Fibroblast of lung (primary cell): ENCODE measurements around the gene CREB3. TPM values are rescaled to one million over a fixed set of nuclear protein-coding genes. Genes with fewer than 3 reads are reported as not detected.

Experiments
- DNase-seq, 2 donors: peaks; one replicate each; pipeline versions ENCODE4 v3.0.0 to v3.0.0-alpha.2; 2010; ENCODE audit warnings: low read depth in 2 of 2
- H2AFZ ChIP-seq: 2 replicates; pipeline ENCODE4 v1.5.1; 2012; ENCODE audit warnings: low read length, control low read depth, inconsistent platforms
- H3K27ac ChIP-seq: 2 replicates; pipeline ENCODE4 v1.5.1; 2011; ENCODE audit warnings: low read length, control low read depth; ENCODE audit not compliant: insufficient read depth
- H3K27me3 ChIP-seq: 2 replicates; pipeline ENCODE4 v1.5.1; 2011; ENCODE audit warnings: mild to moderate bottlenecking, low read length; ENCODE audit not compliant: control insufficient read depth, insufficient read depth
- H3K36me3 ChIP-seq: 2 replicates; pipeline ENCODE4 v1.5.1; 2011; ENCODE audit warnings: low read length; ENCODE audit not compliant: control insufficient read depth, insufficient read depth
- H3K4me1 ChIP-seq: 2 replicates; pipeline ENCODE4 v1.5.1; 2011; ENCODE audit warnings: low read length; ENCODE audit not compliant: control insufficient read depth, insufficient read depth; ENCODE audit errors: extremely low read depth
- H3K4me2 ChIP-seq: 2 replicates; pipeline ENCODE4 v1.5.1; 2011; ENCODE audit warnings: low read length, control low read depth; ENCODE audit not compliant: insufficient read depth; ENCODE audit errors: extremely low read depth
- H3K4me3 ChIP-seq, 4 experiments: fragments of 200-600 bp in 1 of 4; sonication (generic) in 1 of 4; replicated peaks in 1 of 4; 2 replicates each; pipeline ENCODE4 v1.5.1; 2011 to 2016; ENCODE audit warnings: low read length in 4 of 4, low read depth in 3 of 4, mild to moderate bottlenecking in 3 of 4, control low read depth in 2 of 4, inconsistent platforms in 1 of 4, mixed read lengths in 1 of 4; ENCODE audit not compliant: insufficient read depth in 1 of 4; ENCODE audit errors: control extremely low read depth in 1 of 4
- H3K79me2 ChIP-seq: 2 replicates; pipeline ENCODE4 v1.5.1; 2012; ENCODE audit warnings: mild to moderate bottlenecking, low read length, inconsistent platforms; ENCODE audit not compliant: control insufficient read depth, insufficient read depth
- H3K9ac ChIP-seq: 2 replicates; pipeline ENCODE4 v1.5.1; 2011; ENCODE audit warnings: mild to moderate bottlenecking, low read length, control low read depth; ENCODE audit not compliant: insufficient read depth
- H3K9me3 ChIP-seq: 2 replicates; pipeline ENCODE4 v1.5.1; 2012; ENCODE audit warnings: low read depth, low read length; ENCODE audit not compliant: control insufficient read depth, insufficient read depth
- H4K20me1 ChIP-seq: 2 replicates; pipeline ENCODE4 v1.5.1; 2011; ENCODE audit warnings: low read length; ENCODE audit not compliant: control insufficient read depth, insufficient read depth; ENCODE audit errors: extremely low read depth
- CTCF ChIP-seq, 2 donors: IDR thresholded peaks in 1 of 2; conservative IDR thresholded peaks in 1 of 2; 1 replicate in 1 of 2; 2 replicates in 1 of 2; pipeline ENCODE4 v1.5.1; 2011 to 2012; ENCODE audit warnings: low read length in 2 of 2, control low read depth in 1 of 2, inconsistent platforms in 1 of 2, low read depth in 1 of 2, mild to moderate bottlenecking in 1 of 2
- EZH2 ChIP-seq: IDR thresholded peaks from 2 replicates; pipeline ENCODE4 v1.5.1; 2012; ENCODE audit warnings: low read length, control low read depth, mild to moderate bottlenecking; ENCODE audit errors: missing control alignments
- polyA plus RNA-seq, 2 donors: library from polyadenylated mRNA; depleted of rRNA in 1 of 2; stranded (reverse) in 1 of 2; unstranded in 1 of 2; fragments of >200 nt; gene quantifications; 2 replicates each; pipeline ENCODE4 v1.2.1, GENCODE V29; 2011 to 2012; ENCODE audit warnings: missing spikeins in 1 of 2
- total RNA-seq: library from RNA; depleted of rRNA; stranded (reverse); fragments of >200 nt; gene quantifications from 2 replicates; pipeline ENCODE4 v1.2.1, GENCODE V29; 2014

The CREB3 gene
- total and polyA plus RNA-seq, 2 donors (not counting 1 experiment from before 2014, with no cell fraction given): 50.2 to 70.2 TPM

- Histone ChIP-seq H3K27ac (no peak overlapping the region), H3K4me2 (no peak overlapping the region), H3K4me3 (no peak overlapping the region), H3K9me3 (no peaks in the 10 kb centered on the region), H2AFZ (no peak overlapping the region), H3K36me3 (peaks cover 54% of the 10 kb centered on the region), H3K4me1 (peaks cover 5% of the 10 kb centered on the region), H4K20me1 (no peaks in the 10 kb centered on the region), H3K9ac (no peak overlapping the region), H3K79me2 (peaks cover 10% of the 10 kb centered on the region), H3K27me3 (no peaks in the 10 kb centered on the region)
- DNase-seq: no peak
- TF ChIP-seq EZH2: no peak
- TF ChIP-seq CTCF (conservative IDR thresholded peaks at IDR 0.05 in 1 of 2, IDR thresholded peaks at IDR 0.05 in 1 of 2; ENCODE audit: low read depth in 1 of 2, low read length in 2 of 2): no peak
Observed at GRCh38 chr9:35738924-35739323, 6.5 kb downstream of the CREB3 start.

- H3K27ac ChIP-seq: no peak overlapping the region
- H2AFZ ChIP-seq: no peak overlapping the region
- no peaks in the 10 kb centered on the region for H3K9me3 ChIP-seq
- TF ChIP-seq CTCF (conservative IDR thresholded peaks at IDR 0.05 in 1 of 2, IDR thresholded peaks at IDR 0.05 in 1 of 2; ENCODE audit: low read depth in 1 of 2, low read length in 2 of 2) (no peak), EZH2 (no peak)
- H3K4me2 ChIP-seq: no peak overlapping the region
- peaks cover 57% of the 10 kb centered on the region for H3K36me3 ChIP-seq
- no peaks in the 10 kb centered on the region for H3K27me3 ChIP-seq
- no peak for DNase-seq
- peaks cover 6% of the 10 kb centered on the region for H3K79me2 ChIP-seq
- no peak overlapping the region for H3K4me3 ChIP-seq
- no peak overlapping the region for H3K9ac ChIP-seq
- no peaks in the 10 kb centered on the region for H4K20me1 ChIP-seq
- H3K4me1 ChIP-seq: no peaks in the 10 kb centered on the region
Observed at GRCh38 chr9:35740243-35740642, 7.8 kb downstream of the CREB3 start.

- Histone ChIP-seq H3K9me3 (no peaks in the 10 kb centered on the region), H3K4me2 (no peak overlapping the region), H3K27me3 (no peaks in the 10 kb centered on the region), H3K9ac (no peak overlapping the region), H3K36me3 (peaks cover 45% of the 10 kb centered on the region), H3K4me3 (no peak overlapping the region), H3K4me1 (peaks cover under 1% of the 10 kb centered on the region), H3K79me2 (peaks cover 16% of the 10 kb centered on the region), H3K27ac (no peak overlapping the region), H2AFZ (no peak overlapping the region), H4K20me1 (peaks cover 2% of the 10 kb centered on the region)
- DNase-seq: no peak
- no peak for TF ChIP-seq EZH2
- no peak for TF ChIP-seq CTCF (conservative IDR thresholded peaks at IDR 0.05 in 1 of 2, IDR thresholded peaks at IDR 0.05 in 1 of 2; ENCODE audit: low read depth in 1 of 2, low read length in 2 of 2)
Observed at GRCh38 chr9:35741740-35742139, 9.3 kb downstream of the CREB3 start.
